ENCODE data around the gene CCDC170.

Gene CCDC170

DNA sequence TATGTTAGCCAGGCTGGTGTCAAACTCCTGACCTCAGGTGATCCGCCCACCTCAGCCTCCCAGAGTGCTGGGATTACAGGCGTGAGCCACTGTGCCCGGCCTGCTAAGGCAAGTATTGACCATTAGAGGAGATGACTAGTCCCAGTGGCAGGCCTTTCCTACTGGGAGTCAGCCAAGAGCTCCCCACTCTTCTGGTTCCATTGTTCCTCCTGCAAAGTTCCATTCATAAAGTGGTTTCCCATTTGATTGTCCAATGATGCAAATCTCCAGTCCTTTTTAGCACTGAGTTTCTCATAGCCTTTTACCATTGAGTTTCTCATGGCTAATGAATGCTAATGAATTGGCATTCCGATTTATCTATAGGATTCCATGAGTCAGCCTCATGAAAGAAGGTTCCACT, 165.4 kb downstream of the CCDC170 start:
- no peak for DNase-seq

GRCh38 chr6:151661509-151661908, 167.7 kb downstream of the CCDC170 start:
- no peak for DNase-seq

DNA sequence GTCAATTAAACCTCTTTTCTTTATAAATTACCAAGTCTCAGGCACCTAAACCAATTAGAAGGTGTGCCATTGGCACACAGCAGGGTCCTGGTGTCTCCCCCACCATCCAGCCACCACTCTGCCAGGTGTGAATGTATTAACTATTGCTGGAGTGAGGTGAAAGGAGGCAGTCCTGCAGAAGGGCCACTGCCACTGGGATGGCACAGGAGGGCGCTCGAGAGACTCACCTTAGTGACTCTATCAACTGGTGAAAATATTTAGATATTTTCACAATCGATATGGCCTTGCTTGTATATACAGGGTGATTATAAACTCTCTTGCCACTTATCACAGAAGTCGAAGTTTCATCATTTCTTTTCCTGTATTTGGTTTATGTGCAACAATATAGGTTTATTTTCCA, 168.1 kb downstream of the CCDC170 start:
- no peak for DNase-seq

DNA sequence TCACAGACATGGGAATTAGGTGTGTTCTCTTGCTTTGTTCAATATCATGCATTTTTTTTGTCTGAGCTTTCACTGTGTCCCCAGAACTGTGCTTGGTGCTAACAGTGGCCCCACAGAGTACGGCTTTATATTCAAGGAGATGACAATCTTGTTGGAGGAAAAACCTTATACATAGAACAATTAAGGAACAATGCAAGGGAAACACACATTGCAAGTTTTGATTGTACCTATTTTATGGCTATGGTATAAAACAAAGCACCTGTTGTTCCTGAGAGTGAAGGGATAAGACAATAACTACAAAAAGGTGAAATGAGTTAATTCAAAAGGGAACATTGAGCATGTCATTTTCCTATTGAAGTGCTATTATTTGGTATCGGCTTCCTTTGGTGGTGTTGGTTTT, 169.7 kb downstream of the CCDC170 start:
- no peak for DNase-seq

- no peak for DNase-seq
Observed at GRCh38 chr6:151664390-151664789, 170.6 kb downstream of the CCDC170 start.

GRCh38 chr6:151665329-151665728, 171.5 kb downstream of the CCDC170 start:
- no peak for DNase-seq

DNA sequence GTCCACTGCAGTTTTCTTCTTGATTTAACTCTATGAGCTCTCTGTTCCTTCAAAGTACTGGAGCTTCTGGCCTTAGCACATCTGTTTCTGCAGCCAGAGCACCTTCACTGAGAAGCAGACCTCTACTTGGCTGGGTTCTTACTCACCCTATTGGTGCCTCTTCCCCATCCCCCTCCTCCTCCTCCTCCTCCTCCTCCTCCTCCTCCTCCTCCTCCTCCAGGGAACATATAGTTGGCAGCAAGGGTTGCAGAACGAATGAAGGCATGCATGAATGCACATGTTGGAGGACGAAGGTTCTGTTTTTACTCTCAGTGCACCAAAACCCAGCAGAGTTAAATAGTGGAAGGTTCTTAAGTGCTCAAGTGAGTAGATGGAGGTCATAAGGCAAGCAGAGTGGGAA, 172.7 kb downstream of the CCDC170 start:
- DNase-seq, result no peak

- no peak for DNase-seq
Observed at GRCh38 chr6:151669208-151669560, 175.4 kb downstream of the CCDC170 start.

- no peak for DNase-seq
Observed at GRCh38 chr6:151670116-151670515, 176.3 kb downstream of the CCDC170 start.

Measured in CD4-positive, alpha-beta T cell treated with Interleukin-15 for 1 hour (primary cell).